ENCODE measurements around the gene STUB1.

The STUB1 gene

DNA sequence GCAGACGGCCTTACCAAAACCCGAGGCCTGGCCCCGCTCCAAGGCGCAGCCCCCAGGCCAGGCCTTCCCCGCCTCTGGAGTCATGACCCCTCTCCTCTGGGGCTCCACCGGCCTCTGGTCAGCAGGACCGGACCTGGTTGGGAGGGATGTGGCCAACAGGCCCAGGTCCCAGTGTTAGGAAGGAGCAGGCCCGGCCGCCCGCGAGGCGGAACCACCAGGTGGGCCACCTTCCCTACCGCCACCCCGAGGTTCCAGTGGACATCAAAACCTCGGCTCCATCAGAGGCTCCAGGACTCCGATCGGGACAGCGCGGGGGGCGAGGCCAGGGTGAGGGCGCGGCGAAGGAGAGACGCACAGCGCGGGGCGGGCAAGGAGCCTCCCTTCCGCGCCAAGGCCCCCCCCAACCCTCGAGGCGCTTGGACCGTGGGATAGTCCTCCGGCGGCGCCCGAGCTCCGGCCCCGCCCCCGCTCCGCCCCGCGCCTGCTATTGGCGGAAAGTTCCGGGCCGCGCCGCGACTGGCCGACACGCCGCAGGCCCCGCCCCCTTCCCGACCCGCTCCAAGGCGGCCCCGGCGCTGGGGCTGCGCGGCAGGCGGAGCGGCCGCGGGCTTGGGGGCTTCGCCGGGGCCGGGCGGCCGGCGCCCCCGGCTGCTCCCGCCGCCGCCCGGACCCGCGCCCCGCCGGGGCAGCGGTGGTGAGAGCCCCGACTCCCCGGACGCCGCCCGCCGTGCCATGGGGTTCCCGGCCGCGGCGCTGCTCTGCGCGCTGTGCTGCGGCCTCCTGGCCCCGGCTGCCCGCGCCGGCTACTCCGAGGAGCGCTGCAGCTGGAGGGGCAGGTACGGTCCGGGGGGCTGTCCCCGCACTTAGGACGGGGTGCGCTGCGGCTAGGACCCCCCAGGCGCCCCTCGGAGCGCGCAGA is 34.6 kb downstream of the STUB1 start, which contains the start of gene METRN:
Gene METRN, plus strand, starts transcription at position 561 of the 919 bp plus-strand sequence. Its CDS starts 172 bp downstream, at position 733.
- DNase-seq: peak; percentile 19

DNA sequence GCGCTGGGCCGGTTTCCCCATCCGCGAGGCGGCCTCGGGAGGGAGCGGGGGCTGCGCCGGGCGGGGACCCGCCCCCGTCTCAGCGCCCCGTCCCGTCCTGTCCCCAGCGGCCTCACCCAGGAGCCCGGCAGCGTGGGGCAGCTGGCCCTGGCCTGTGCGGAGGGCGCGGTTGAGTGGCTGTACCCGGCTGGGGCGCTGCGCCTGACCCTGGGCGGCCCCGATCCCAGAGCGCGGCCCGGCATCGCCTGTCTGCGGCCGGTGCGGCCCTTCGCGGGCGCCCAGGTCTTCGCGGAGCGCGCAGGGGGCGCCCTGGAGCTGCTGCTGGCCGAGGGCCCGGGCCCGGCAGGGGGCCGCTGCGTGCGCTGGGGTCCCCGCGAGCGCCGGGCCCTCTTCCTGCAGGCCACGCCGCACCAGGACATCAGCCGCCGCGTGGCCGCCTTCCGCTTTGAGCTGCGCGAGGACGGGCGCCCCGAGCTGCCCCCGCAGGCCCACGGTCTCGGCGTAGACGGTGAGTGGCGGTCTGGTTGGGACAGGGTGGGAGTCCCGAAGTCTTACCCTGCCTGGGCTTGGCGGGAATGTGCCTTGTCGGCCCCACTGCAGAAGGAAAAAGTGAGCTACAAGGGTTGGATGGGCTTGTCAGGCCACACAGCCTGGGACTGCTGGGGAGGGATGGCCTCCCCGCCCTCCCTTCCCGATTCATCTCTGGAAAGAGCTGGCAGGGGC is 35.4 kb downstream of the STUB1 start:
- DNase-seq: no peak

DNA sequence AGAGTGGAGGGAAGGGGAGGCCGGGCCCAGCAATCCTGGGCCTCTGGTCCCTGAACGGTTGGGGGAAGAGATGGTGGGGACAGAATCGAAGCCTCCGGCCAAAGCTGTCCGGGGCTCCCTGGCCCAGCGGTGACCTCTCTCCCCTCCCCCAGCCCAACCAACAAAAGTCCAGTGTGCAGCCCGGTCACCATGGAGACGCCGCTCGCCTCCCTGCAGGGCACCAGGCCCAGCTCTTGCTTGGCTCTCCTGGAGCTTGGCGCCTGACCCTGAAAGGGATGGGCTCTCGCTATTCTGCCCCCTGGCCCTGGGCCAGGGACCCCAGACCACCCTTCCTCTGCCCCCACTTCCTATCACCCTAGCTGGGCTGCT is 36.0 kb downstream of the STUB1 start:
- no peak for DNase-seq

DNA sequence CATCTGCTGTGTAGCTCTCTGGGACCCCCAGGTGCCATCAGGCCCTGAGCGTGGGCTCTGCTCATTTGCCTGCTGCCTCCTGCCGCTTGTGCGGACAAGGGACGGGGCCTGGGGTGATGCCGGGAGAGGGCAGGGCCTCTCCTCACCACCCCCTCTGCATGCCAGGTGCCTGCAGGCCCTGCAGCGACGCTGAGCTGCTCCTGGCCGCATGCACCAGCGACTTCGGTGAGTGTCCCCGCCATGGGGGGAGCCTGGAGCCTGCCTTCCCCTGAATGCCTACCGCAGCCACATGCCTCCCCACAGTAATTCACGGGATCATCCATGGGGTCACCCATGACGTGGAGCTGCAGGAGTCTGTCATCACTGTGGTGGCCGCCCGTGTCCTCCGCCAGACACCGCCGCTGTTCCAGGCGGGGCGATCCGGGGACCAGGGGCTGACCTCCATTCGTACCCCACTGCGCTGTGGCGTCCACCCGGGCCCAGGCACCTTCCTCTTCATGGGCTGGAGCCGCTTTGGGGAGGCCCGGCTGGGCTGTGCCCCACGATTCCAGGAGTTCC is 36.6 kb downstream of the STUB1 start:
- DNase-seq: no peak

DNA sequence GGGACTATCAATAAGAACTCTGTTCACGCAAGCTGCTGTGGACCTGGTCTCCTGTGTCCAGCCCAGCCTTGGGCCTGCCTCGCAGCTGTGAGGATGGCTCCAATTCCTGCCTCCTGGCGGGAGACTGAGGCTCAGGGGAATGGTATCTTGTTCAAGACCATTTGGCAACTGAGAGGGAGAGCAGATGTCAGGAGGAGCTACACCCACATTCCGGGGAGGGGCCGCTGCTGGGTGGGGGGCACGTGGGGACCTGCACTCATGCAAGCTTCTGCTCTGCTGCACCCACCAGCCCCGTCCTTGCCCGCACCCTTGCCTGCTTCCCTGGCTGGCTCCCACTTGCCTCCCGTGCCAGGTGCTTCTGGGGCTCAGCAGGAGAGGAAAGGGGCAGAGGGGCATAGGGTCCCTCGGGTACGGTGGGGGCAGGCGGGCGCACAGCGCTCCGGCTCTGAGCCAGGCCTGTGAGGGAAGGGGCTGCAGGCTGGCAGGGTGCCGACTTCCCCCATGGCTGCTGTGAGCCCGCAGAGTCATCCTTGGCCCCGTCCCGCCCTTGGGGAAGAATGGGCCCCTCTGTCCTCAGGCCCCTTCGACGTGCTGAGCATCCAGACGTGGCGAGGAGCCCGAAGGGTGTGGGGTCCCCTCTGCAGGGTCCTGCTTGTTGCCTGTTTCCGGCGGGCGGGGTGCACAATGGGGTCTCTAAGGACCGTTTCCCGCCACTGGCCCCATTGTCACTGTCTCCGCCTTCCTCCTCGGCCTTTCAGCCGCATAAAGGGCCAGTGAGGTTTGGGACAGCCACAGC is 37.4 kb downstream of the STUB1 start:
- DNase-seq: no peak

DNA sequence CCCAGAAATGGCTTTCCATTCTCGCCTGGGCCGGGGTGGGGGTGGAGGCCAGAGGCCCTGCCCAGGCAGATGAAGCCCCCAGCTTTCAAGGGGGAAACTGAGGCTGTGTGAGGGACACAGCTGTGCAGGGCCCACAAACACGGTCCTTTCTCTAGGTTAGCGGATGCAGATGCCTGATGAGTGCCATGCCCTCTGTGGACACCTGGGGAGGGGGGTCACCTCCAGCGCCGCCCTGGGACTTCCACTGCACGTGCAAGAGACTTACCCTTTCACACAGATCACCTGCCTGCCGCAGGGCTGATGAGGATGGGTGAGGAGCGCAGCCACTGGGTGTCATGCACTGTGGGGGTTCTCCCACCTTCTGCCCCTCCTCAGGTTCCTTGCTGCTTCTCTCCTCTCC is 38.2 kb downstream of the STUB1 start:
- no peak for DNase-seq

DNA sequence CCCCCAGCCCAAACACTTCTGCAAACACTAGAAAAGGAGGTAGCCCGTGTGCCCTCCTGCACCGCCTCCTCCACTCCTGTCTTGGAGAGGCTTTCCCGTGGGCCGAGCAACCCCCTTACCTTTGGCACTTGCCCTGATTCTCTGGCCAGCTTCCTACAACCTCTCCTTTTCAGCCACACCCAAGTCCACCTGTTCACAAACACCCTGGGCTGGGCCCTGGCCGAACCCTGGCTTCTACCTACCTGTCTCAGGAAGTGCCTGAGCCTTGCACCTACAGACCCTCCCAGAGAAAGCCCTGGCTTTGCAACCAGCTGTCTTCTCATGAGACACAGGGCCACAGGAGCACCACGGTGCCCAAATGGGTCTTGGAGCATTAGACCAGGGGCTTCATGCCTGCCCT is 38.7 kb downstream of the STUB1 start:
- DNase-seq: no peak

DNA sequence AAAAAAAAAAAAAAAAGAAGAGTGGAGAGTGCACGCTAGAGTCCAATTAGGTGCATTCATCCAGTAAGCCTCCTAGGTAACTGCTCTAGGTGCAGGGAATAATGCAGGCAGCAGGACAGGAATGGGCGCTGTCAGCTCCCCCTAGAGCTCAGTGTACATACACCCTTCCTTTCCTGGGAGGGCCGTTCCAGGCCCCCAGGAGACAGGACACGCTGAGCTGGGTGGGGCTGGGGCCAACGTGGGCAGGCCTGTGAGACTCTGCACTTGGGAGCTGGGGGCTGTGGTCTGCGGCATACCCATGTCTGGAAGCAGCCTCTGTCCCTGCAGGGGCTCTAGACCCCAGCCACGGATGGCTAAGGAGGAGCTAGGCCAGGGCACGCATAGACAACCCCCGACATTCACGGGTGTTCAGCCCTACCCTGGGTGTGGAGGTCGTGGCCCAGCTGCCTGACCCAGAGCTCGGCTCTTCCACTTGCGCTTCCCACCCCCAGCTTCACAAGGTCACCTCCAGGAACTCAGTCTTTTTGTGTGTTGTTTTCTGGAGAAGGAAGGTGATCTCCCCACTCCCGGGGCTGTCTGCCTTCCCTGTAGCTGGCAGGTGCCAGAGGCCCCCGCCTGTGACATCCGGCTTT is 39.7 kb downstream of the STUB1 start:
- DNase-seq: no peak

DNA sequence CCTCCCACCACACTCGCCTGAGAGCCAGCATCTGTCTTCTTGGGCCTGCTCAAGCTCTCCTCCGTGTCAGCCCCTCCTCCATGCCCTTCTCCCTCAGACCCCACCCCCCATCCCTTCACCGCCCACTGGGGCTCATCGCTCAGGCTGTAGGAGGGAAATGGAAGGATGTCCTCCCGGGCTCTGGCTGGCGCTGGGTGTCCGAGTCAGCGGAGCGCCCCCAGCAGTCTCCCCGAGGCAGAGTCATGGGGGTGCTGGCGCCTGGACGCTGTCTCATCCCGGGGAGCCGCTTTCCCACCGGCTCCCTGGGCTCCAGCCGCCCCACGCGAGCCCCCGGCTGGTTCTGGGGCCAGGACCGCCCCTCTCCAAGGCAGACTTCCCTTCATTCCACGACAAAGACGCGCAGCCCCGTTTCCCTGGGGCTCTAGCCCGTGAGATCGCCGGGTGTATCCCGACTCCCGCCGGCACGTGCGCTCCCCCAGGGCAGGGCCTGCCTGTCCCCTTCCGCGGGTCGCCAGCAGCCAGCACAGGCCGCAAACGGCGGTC is 40.3 kb downstream of the STUB1 start:
- DNase-seq: no peak

DNA sequence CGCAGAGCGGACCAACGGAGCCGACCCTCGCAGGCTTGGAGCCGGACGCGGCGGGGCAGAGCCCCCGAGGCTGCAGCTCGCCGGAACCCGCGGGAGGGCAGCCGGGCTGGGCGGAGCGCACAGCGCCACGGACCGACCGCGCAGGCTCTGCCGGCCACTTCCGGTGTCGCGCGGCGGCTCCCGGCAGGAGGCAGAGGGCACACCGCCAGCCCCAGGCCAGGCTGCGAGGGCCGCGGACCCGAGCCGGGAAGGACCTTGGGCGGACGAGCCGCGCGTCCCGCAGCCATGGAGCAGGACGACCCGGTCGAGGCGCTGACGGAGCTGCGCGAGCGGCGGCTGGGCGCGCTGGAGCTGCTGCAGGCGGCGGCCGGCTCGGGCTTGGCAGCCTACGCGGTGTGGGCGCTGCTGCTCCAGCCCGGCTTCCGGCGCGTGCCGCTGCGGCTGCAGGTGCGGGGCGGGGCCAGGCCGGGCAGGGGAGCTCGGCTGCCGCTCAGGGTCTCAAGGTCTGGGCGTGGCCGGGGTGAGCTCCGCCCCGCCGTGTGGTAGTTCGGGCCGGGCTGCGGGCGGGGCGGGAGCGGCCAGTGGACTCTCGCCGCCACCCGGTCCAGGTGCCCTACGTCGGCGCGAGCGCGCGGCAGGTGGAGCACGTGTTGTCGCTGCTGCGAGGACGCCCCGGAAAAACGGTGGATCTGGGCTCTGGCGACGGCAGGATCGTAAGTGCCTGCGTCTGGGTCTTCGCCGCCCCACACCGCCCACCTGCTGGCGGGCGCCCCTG is 41.0 kb downstream of the STUB1 start, which contains the start of gene ANTKMT:
Gene ANTKMT, plus strand, starts transcription at position 157 of the 775 bp plus-strand sequence. Its CDS starts 129 bp downstream, at position 286.
- DNase-seq: peak; percentile 30

DNA sequence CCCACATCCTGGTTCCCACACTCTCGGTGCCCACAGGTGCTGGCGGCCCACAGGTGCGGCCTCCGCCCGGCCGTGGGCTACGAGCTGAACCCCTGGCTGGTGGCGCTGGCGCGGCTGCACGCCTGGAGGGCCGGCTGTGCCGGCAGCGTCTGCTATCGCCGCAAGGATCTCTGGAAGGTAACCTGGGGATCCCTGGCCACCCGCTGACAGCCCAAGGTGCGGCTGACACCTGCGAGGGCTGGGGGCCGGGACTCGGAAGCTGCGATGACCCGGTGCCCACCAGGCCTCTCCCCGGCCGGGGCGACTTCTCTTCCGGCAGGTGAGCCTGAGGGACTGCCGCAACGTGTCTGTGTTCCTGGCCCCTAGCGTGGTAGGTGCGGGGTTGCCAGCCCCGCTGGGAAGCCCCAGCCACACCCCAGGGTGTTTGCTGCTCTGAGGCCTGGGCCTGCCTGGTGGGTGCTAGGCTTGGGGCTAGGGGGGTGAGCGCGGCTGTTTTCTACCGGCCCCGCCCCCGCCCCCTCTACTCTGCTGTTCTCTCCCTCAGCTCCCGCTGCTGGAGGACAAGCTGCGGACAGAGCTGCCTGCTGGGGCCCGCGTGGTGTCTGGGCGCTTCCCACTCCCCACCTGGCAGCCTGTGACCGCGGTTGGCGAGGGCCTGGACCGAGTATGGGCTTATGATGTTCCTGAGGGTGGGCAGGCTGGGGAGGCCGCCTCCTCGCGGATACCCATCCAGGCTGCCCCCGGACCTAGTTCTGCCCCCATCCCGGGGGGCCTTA is 41.7 kb downstream of the STUB1 start:
- DNase-seq: no peak

DNA sequence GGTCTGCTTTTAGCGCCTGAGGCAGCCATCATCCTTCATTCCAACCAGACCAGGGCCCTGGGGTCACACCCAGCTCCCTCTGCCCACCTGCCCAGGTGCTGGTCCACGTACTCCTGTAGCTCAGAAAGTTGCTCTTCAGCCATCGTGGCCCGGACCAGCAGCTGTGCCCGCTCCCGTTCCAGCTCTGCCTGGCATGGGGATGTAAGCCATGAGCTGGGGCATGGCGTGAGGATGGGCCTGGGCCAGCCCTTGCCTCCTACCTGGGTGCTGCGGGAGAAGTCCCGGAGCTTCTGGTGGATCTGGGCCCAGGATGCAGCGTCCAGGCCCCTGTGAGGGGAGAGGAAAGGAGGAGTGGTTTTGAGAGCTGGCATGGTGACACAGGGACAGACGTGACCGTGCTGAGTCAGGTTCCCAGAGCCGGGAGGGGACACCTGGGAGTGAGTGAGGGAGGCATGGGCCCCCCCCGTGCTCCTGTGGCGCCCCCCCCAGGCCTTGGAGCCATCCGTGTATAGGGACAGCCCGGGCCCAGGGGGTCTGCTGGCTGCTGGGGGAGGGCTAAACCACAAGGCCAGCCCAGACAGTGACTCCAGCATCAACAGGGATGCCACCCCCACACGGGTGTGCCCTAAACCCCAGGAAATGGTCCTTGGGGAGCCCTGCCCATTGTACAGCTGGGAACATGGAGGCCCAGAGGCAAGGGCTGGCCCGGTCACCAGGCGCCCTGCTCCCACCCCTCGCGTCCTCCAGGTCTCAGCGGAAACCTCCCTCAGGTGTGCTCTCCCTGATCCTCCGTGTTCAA is 42.8 kb downstream of the STUB1 start:
- DNase-seq: no peak

DNA sequence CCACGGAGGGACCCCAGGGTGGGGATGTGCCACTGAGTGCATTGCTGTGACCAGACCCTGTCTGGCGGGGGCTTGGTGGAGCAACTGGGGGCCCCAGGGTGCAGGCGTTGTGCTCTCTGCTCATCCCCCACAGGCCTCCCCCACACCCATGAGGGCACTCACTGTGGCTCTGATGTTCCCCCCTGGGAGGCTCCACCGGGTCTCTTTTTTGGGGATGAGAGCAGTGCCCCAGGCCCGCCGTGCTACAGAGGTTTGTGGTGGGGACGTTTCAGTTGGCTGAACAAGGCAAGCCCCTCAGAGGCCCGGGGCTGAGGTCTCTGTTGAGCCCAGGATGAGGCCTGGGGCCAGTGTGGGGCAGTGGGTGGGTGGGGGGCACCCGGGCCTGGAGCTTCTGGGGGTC is 43.5 kb downstream of the STUB1 start:
- DNase-seq: no peak

DNA sequence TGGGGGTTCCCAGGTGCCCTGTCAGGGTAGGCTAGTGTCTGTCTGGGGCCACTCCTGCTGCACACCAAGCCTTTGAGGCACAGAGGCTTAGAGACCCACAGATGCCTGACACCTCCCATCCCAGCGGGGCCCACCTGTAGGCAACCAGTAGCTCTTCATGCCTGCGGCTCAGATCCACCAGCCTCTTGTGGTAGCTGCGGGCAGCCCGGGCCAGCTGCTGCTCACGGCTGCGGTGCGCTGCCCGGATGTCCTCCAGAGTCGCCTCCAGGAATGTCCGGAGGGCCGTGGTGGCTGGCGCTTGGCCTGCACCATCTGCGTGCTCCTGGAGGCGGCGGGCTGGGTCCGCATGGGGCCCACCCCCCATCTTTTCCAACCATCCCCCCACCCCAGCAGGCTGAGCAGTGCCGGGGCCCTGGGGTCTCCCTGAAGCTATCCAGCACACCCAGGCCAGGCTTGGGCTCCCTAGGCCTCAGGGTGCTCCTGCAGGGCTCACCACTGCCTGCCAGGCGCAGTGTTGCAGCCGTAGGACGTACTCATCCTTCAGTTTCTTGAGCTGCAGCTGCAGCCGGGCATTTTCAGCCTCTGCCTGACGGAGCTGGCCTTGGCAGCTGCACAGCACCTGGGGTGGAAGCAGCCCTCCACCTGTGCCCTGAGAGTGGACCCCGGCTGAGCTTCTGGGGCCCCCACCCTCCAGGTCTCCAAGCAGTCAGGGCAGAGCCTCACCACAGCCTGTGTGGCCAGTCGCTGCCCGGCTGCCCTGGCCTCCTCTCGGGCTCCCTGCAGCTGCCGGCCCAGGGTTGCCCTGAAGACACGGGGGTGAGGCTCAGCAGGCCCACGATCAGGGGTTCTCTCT is 44.2 kb downstream of the STUB1 start:
- no peak for DNase-seq

DNA sequence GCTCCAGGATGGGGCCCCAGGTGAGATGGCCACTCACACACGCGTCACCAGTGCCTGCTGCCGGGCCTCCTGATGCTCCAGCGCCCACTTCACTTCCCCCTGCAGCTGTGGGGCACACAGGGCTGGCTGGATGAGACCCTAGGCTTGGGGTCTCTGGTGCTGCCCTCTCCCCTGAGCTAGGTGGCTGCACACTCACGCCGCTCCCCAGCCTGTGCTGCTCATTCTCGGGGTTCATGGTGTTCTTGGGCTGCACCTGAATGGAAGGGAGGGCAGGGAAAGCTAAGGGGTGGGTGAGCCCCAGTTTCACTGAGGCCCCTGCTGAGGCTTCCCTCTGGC is 44.8 kb downstream of the STUB1 start:
- DNase-seq: no peak

DNA sequence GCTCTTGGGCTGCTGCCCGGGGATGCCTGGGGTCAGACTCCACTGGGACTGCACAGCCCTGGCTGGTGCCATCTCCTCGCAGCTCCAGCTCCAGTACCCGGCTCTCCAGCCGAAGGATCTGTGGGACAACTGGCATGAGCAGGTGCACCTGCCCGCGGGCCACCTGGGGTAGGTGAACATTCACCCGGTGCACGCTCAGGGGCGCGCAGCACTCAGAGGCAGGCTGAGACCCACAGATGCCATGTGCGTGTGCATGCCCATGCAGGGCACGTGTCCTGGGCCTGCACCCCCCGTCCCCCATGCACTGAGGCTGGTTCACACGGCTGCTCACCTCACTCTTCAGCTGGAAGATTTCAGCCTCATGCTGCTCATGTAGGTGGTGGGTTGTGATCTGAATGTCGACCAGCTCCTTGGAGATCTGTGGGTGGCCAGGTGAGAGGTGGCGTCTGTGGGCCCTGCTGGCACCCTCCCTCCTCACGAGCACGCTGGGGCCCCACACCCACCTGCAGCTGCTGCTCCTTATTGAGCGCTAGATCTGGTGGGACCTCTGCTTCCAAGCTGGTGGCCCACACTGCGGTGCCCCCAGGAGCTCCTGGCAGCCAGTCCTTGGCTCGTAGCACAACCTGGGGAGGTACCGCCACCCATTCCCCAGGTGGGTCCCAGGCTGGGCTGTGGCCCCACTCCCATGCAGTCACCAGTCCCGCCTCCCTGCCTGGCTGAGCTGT is 45.4 kb downstream of the STUB1 start:
- no peak for DNase-seq

DNA sequence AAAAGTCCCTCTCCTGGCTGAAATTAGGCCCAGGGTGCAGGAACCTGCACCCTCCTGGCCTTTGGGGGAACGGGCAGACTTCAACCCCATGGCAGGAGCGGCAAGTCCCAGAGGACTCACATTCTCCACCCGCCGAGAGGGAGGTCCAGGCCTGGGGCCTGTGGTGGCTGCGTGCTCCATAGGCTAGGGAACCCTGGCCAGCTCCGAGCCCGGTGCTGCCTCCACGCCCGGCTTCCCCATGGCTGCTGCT is 45.9 kb downstream of the STUB1 start:
- no peak for DNase-seq
